Keratinocyte (primary cell): ENCODE measurements around the gene PLCH2.

ENCODE experiments used
- EZH2 ChIP-seq: IDR thresholded peaks from one replicate; pipeline ENCODE4 v1.6.1; 2012; ENCODE audit warnings: inconsistent platforms, mild to moderate bottlenecking, low read length, moderate library complexity
- TF ChIP-seq, protein P1 (sequence below), 3 experiments: IDR thresholded peaks in 1 of 3; conservative IDR thresholded peaks in 1 of 3; optimal IDR thresholded peaks in 1 of 3; 2 replicates in 2 of 3; 3 replicates in 1 of 3; pipeline versions ENCODE3 to v1.5.1; 2011; ENCODE audit warnings: low read length in 3 of 3, mild to moderate bottlenecking in 3 of 3, moderate library complexity in 2 of 3, control low read depth in 1 of 3, inconsistent platforms in 1 of 3; ENCODE audit not compliant: insufficient read depth in 2 of 3; ENCODE audit errors: extremely low read depth in 1 of 3

DNA sequence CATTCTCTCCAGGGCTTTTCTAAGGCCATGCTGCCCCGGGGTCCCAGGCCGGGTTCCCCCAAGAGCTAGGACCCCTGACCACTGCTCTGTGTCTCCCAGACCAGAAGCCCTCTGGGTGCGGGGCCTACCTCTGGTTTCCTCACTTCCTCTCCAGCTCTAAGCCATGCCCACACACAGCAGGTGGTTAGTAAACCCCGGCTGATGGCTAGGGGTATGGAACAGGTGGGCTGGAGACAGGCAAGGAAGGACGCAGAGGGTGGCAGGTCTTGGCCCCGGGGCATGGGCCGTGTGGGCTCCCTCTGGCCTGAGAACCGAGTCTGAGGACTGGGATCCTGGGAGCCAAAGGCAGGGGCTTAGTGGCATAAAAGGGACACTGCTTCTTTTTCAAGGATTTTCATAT lies 15.9 kb upstream of the PLCH2 start:
- TF ChIP-seq, protein P1, sequence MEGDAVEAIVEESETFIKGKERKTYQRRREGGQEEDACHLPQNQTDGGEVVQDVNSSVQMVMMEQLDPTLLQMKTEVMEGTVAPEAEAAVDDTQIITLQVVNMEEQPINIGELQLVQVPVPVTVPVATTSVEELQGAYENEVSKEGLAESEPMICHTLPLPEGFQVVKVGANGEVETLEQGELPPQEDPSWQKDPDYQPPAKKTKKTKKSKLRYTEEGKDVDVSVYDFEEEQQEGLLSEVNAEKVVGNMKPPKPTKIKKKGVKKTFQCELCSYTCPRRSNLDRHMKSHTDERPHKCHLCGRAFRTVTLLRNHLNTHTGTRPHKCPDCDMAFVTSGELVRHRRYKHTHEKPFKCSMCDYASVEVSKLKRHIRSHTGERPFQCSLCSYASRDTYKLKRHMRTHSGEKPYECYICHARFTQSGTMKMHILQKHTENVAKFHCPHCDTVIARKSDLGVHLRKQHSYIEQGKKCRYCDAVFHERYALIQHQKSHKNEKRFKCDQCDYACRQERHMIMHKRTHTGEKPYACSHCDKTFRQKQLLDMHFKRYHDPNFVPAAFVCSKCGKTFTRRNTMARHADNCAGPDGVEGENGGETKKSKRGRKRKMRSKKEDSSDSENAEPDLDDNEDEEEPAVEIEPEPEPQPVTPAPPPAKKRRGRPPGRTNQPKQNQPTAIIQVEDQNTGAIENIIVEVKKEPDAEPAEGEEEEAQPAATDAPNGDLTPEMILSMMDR (optimal IDR thresholded peaks at IDR 0.05 in 1 of 3, IDR thresholded peaks at IDR 0.05 in 1 of 3, conservative IDR thresholded peaks at IDR 0.05 in 1 of 3; ENCODE audit: extremely low read depth in 1 of 3, insufficient read depth in 2 of 3, low read length in 3 of 3): no peak
- no peak for TF ChIP-seq EZH2
